G401.6 (cell line): ENCODE results near the gene ABCB10.
A peak's percentile ranks its signal among the peaks of the same experiment; 100 is the strongest.
"Not testable (repeated sequence)": the region's sequence is repeated elsewhere in the genome, so short reads cannot be mapped to it uniquely, and the experiment has no call there.

ENCODE experiments used
- FAIRE-seq: peaks from 2 replicates; lab custom pipeline; 2012; peaks lifted over from hg19 to GRCh38; lab: Jason Lieb, UNC

Gene ABCB10

GRCh38 chr1:229558460-229559335, at the start of gene ABCB10:
TSS of gene ABCB10 (minus strand) at chr1:229558707. CDS start at chr1:229558652, 55 bp downstream.
- peak; percentile 93 for FAIRE-seq

DNA sequence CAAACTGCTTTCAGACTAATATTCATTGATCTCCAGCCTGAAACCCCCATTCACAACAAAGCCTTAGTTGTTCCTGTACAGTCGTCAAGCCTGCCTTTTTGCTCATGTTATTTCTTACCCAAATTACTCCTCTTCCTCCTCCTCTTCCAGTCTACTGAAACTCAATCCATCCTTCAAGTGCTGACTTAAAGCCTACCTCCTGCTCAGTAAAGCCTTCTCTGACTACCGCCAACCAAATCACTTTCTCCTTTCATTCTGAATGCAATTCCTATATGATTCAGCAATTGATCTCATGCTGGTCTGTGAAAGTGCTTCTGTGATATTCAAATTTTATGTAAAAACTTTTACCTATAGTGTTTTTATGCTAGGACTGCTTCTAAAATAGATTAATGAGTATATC, 48.9 kb upstream of the ABCB10 start:
- no peak for FAIRE-seq

DNA sequence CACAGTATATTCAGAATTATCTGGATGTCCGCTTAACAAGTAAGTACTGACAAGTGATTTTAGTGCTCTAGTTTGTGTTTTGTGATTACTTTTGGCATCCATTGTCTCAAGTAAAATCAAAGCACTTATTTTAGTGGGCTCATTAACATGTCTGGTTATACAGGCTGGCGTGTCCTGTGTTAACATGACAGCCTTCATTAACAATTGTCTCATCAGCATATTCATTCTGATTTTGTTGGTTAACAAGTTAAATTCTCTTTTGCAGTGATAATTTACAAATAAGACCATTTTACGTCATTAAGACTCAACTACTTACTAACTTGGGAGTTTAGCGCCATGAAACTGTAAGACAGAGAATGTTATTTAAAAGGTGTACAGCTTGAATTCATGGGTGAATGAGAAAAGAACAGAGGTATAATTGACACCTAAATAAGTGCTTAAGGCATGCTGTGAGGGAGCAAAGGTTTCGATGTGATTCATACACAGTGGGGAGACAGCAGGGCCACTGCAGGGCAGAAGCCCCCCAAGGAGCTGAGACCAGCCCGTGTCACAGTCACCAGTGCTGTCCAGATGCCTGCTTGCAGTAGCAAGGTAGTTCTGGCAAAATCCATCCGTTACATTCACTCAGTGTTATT, 45.0 kb upstream of the ABCB10 start:
- FAIRE-seq, result no peak

DNA sequence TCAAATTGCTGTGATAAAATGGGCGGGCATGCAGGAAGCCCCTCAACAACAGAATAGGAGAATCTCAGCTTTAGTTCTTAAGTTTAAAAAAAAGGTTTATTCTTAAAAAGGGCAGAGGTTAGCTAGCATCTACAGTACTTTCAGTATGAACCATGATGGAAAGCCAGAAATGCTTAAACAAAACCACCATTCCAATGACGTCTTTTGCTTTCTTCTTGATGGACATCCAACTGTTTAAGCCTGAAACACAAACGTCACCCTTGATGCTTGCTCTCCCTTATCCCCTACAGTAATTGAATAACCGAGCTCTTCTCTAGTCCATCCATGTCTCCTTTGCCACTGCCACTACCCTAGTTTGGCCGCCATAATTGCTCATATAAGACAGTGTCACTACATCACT, 41.7 kb upstream of the ABCB10 start:
- FAIRE-seq, result no peak

GRCh38 chr1:229599218-229599954, 40.9 kb upstream of the ABCB10 start:
- FAIRE-seq, result no peak

DNA sequence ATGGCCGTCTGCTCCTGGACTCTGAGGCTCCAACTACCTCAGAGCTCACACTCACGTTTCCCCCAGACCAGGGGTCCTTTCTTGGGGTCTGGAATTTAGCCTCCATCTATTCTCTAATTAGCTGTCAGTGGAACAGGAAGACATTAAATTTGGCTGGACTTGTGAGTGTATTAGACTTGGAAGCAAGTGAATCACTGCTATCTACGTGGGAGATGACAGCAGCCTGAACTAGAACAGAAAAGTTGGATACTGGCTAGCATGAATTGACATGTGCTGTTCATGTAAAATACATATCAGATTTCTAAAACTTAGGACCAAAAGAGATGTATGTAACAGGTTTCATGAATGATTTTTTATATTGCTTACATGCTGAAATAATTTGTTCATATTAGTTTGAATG, 39.4 kb upstream of the ABCB10 start:
- FAIRE-seq, result no peak

DNA sequence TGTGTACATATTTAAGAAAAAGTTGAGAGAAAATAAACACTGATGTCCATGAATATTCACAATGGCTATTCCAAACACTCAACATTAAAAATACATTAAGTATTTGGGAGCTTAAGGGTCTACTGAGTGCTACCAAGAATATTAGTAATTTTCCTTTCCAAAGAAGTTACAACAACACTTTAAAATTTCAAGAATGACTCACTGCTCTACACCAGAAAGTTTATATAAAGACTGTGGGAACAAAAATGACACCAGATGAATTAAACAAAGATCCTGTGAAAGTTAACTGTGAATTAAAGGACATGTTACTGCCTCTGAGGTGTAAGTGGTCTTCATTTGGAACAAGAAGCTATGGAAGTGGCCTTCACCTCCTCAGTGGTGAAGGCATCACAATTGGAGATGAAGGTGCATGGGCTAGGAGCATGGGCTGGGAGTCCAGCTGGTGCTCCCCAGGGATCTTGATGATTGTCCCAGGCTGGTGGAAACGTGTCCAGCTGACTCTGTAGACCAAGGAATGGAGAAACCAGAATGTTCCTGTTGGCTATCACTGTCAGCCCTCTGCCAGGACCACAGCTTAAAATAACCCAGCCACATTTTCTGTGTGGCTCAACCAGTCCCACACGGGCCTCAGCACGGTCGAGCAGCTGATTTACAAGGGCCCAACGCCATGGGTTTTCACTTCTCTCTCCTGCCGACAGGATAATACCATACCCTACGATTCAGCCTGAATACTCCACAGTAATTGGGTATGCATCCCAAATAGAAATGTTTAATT, 38.6 kb upstream of the ABCB10 start:
- no peak for FAIRE-seq

GRCh38 chr1:229595876-229596275, 37.4 kb upstream of the ABCB10 start:
- FAIRE-seq, result not testable (repeated sequence)

DNA sequence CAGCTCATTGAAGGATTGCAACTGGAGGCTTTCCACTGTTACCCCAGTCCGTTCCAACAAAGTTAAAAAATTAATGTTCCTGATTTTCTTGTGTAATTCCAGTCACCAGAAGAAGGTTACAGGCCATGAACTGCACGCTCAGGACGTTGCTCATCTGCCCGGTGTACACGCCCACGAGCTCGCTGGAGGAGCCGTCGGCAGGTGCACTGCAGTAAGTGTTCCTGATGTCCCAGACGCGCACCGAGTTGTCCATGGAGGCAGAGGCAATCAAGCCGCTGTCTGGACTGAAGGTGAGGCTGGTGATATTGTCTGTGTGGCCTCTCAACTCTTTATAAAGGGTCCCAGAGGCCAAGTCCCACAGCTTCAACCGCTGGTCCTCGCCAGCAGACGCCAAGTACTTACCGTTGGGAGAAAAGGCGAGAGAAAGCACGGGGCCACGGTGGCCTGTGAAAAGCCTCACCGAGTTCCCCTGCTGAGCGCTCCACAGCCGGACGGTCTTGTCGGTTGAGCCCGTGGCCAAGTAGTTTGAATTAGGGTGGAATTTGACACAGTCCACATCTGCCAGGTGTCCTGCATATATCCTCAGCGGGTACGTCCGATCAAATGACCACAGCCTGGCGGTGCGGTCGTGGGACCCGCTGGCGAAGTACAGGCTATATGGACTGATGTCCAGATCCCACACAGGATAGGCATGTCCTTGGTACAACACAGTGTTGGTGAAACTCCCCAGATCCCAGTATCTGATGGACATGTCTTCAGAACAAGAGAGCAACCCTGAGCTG, 35.9 kb upstream of the ABCB10 start:
- FAIRE-seq, result no peak

DNA sequence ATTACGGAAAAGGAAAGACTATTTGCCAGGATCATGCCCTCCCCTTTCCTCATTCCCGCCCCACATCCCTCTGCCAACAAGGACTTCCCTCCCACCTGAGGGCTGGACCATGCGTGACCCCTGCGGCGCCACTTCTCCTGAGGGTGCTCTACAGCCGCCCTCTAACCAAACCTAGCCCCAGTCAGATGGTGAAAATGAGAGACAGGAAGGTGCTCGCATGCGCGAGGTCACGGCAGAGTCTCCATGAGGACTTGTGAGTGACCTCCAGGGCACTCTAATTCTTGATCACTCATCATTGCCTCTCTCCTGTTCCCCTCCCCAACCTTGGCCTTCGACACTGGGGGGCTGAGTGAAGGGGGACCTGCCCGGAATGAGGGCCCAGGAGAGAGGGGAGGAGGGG, 35.3 kb upstream of the ABCB10 start:
- FAIRE-seq, result no peak

DNA sequence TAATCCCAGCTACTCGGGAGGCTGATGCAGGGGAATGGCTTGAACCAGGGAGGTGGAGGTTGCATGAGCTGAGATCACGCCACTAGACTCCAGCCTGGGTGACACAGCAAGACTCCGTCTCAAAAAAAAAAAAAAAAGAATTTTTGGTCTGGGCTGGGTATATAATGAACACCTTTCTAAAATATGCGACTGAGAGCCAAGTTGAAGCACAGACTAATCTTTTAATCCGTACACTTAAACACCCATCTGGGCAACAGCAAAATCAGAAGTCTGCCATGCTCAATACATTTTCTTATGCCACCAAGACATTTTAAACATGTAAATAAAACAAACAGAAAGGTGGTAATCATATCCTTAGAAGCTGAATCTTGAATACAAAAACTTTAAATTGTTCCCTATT, 31.6 kb upstream of the ABCB10 start:
- no peak for FAIRE-seq

DNA sequence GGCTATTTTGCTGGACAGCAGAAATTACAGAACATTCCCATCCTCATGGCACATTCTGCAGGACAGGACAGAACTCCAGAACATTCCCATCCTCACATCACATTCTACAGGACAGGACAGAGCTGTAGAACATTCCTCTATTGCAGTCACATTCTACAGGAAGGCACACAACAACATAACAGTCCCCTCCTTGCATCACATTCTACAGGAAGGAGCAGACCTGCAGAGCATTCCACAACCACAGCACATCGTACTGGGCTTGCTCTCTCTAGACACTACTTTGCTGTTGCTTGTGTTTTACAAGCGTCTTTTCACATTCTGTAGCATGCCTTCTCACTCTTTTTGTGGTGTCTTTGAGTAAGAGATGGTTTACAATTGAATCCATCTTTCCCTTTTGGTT, 26.8 kb upstream of the ABCB10 start:
- FAIRE-seq, result no peak

DNA sequence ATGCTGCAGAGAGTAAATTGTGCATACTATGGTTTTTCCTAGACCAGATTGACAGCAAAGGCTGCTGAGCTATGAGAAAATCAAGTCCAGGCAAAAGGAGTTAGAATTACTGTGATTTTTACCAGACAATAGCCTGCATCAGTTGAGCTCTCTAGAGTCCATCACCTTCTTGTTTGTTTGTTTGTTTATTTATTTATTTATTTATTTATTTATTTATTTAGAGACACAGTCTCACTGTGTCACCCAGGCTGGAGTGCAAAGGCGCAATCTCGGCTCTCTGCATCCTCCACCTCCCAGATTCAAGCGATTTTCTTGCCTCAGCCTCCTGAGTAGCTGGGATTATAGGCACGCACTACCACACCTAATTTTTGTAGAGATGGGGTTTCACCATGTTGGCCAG, 24.2 kb upstream of the ABCB10 start:
- no peak for FAIRE-seq

GRCh38 chr1:229582011-229582694, 23.6 kb upstream of the ABCB10 start:
- FAIRE-seq, result no peak

DNA sequence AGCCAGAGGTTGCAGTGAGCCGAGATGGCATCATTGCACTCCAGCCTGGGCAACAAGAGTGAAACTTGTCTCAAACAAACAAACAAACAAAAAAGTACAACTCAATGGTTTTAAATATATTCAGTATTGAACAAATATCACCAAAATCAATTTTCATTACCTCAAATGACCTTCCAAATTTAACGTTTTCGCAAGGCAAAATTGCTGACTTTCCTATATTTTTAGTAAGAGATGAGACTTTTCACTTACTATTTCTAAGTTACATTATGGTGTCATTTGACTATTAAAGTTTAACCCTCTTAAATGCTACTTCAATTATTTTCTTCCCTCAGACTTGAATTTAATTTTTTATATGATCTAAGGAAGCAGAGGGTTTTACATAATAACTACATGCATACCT, 23.0 kb upstream of the ABCB10 start:
- FAIRE-seq, result no peak

DNA sequence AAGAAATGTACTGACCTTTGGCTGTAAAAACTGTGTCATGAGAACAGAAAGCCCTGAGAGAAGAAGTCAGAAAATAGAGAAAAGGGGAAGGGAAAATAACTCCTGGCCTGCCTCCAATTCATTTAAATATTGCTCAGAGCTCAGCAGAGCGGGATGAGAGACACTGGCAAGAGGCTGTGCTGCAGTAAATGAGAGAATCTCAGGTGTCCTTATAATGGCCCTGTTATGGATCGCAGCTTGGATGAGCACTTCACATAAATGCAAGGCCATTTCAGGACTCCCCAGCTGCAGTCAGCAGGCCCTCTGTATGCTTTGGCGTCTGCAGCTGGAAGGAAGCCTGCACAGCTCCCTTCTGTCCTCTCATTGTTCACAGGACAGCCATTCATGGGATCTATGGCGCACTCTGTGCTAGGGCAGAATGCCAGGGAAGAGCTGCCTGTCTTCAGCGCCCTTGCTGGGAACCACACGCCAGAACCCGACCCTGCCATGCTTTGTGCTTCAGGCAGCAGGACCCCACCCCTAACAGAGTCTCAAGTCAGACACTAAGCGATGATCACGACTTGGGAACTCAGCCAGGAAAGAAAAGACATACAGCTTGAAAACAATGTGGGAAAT, 20.7 kb upstream of the ABCB10 start:
- FAIRE-seq, result no peak

DNA sequence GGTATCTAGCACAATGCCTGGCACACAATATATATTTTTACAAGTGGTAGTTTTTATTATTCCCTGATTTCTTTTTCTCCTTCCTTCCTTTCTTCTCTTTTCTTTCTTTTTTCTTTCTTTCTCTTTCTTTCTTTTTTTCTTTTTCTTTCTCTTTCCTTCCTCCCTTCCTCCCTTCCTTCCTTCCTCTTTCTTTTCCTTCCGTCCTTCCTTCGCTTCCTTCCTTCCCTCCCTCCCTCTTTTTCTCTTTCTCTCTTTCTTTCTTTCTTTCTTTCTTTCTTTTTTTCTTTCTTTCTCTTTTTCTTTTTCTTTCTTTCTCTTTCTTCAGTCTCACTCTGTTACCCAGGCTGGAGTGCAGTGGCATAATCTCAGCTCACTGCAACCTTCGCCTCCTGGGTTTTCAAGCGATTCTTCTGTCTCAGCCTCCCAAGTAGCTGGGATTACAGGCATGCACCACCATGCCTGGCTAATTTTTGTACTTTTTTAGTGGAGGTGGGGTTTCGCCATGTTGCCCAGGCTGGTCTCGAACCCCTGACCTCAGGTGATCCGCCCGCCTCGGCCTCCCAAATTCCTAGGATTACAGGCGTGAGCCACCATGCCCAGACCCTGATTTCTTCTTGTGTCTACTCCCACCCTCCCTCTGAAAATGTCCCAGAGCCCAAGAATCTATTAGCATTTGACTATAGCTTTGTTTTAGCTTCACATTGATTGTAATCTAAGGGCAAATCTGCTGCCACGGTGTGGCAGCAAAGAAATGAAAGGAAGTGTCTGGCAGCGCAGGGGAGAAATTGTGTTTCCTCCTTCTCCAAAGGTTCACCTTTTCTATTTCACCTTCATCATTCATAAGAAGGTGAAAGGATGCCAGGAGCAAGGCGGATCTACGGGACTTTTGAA, 19.9 kb upstream of the ABCB10 start:
- FAIRE-seq, result no peak

GRCh38 chr1:229574679-229575442, 16.4 kb upstream of the ABCB10 start:
- no peak for FAIRE-seq

DNA sequence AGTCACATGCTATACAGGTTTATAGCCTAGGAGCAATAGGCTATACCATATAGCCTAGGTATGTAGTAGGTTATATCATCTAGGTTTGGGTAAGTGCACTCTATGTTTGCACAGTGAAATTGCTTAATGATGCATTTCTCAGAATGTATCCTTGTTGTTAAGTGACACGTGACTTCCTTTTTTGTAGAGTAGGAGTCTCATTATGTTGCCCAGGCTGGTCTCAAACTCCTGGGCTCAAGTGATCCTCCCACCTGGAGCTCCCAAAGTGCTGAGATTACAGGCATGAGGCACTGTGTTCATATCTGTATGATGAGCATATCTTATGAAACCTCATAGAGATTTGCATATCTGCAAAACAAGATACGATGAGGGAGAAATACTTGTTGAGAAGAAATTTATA, 13.8 kb upstream of the ABCB10 start:
- no peak for FAIRE-seq
